DMS53 treated with DMSO at 0.1 percent for 48 hours (cell line): ENCODE measurements around the gene STRIP1.
"Not testable (repeated sequence)": the region's sequence is repeated elsewhere in the genome, so short reads cannot be mapped to it uniquely, and the experiment has no call there.

Source experiments
- DNase-seq: peaks from one replicate; lab custom pipeline; 2025; ENCODE audit not compliant: unreplicated experiment; lab: John Stamatoyannopoulos, UW

Gene STRIP1

GRCh38 chr1:110068646-110069403 is 34.4 kb downstream of the STRIP1 start:
- DNase-seq: no peak

GRCh38 chr1:110069404-110070281 is 35.2 kb downstream of the STRIP1 start:
- no peak for DNase-seq

- no peak for DNase-seq
Observed at GRCh38 chr1:110070282-110070669, 35.9 kb downstream of the STRIP1 start.

- no peak for DNase-seq
Observed at GRCh38 chr1:110070671-110071242, 36.3 kb downstream of the STRIP1 start, which contains the start of gene ALX3. Gene ALX3, minus strand, starts transcription at chr1:110070672. Its CDS starts 60 bp downstream, at chr1:110070612.

- DNase-seq: no peak
Observed at GRCh38 chr1:110074166-110074565, 39.7 kb downstream of the STRIP1 start.

- DNase-seq: peak; percentile 36
Observed at GRCh38 chr1:110076789-110077500, 42.5 kb downstream of the STRIP1 start.

- not testable (repeated sequence) for DNase-seq
Observed at GRCh38 chr1:110079995-110080394, 45.6 kb downstream of the STRIP1 start.

- no peak for DNase-seq
Observed at GRCh38 chr1:110081061-110081460, 46.6 kb downstream of the STRIP1 start.

GRCh38 chr1:110082477-110082876 is 48.1 kb downstream of the STRIP1 start:
- no peak for DNase-seq

GRCh38 chr1:110083061-110083865 is 48.8 kb downstream of the STRIP1 start:
- DNase-seq: no peak

GRCh38 chr1:110083866-110084226 is 49.4 kb downstream of the STRIP1 start:
- DNase-seq: no peak

- DNase-seq: no peak
Observed at GRCh38 chr1:110084227-110085078, 50.0 kb downstream of the STRIP1 start.

- no peak for DNase-seq
Observed at GRCh38 chr1:110085671-110086070, 51.2 kb downstream of the STRIP1 start.

- no peak for DNase-seq
Observed at GRCh38 chr1:110086961-110087360, 52.5 kb downstream of the STRIP1 start.

- DNase-seq: peak; percentile 42
Observed at GRCh38 chr1:110087812-110088738, 53.7 kb downstream of the STRIP1 start.

GRCh38 chr1:110088739-110089316 is 54.4 kb downstream of the STRIP1 start:
- DNase-seq: no peak

- no peak for DNase-seq
Observed at GRCh38 chr1:110089561-110090275, 55.3 kb downstream of the STRIP1 start.
